WTC11 (cell line): ENCODE results near the gene PXK. TPM values are rescaled to one million over a fixed set of nuclear protein-coding genes. Genes with fewer than 3 reads are reported as not detected.
A peak's percentile ranks its signal among the peaks of the same experiment; 100 is the strongest.

Source experiments
- ATAC-seq: fragments of 200-7000 bp; cut with Tn5 transposase; 2 replicates; pipeline ENCODE4 v1.10.0; 2021; ENCODE audit warnings: mild to moderate bottlenecking, moderate library complexity
- CTCF ChIA-PET: fragments of 300-600 bp; sonication (Branson Sonifier 250); formaldehyde crosslinking; loops from one replicate; lab custom pipeline; 2021; ENCODE audit warnings: antibody characterized with exemption; lab: Charles Lee
- POLR2A ChIA-PET: fragments of 350-600 bp; sonication (Branson Sonifier 250); formaldehyde crosslinking; loops from one replicate; lab custom pipeline; 2021; ENCODE audit warnings: antibody characterized with exemption; lab: Charles Lee
- DNase-seq: peaks from one replicate; pipeline ENCODE4 v3.0.0; 2021; ENCODE audit warnings: low spot score
- H3K27ac Mint-ChIP-seq: 2 replicates; pipeline ENCODE4 v1.8.0; 2021; ENCODE audit warnings: mixed read lengths
- H3K27me3 Mint-ChIP-seq: 2 replicates; pipeline ENCODE4 v1.8.0; 2021; ENCODE audit warnings: low read depth, mild to moderate bottlenecking, moderate library complexity, mixed read lengths
- H3K36me3 Mint-ChIP-seq: 2 replicates; pipeline ENCODE4 v1.8.0; 2021; ENCODE audit warnings: mixed read lengths
- H3K4me1 Mint-ChIP-seq: 2 replicates; pipeline ENCODE4 v1.8.0; 2022; ENCODE audit warnings: mixed read lengths
- H3K4me3 Mint-ChIP-seq: 2 replicates; pipeline ENCODE4 v1.8.0; 2021; ENCODE audit warnings: mild to moderate bottlenecking, moderate library complexity, mixed read lengths
- H3K9me3 Mint-ChIP-seq: 2 replicates; pipeline ENCODE4 v1.8.0; 2021; ENCODE audit warnings: mixed read lengths
- FOXP4 ChIP-seq: sonication (generic); formaldehyde crosslinking; IDR thresholded peaks from 2 replicates; pipeline ENCODE4 v1.8.0; 2022; ENCODE audit warnings: mild to moderate bottlenecking, missing genetic modification reagents
- HMGXB4 ChIP-seq: sonication (generic); formaldehyde crosslinking; IDR thresholded peaks from 2 replicates; pipeline ENCODE4 v1.8.1; 2023; ENCODE audit warnings: mild to moderate bottlenecking, moderate library complexity, missing genetic modification reagents
- IRF2 ChIP-seq: sonication (generic); formaldehyde crosslinking; IDR thresholded peaks from 2 replicates; pipeline ENCODE4 v1.8.0; 2022; ENCODE audit warnings: low read depth, missing genetic modification reagents, borderline replicate concordance
- KAT7 ChIP-seq: sonication (generic); formaldehyde crosslinking; IDR thresholded peaks from 2 replicates; pipeline ENCODE4 v1.8.1; 2023; ENCODE audit warnings: missing genetic modification reagents, mild to moderate bottlenecking, borderline replicate concordance
- MYBL2 ChIP-seq: sonication (generic); formaldehyde crosslinking; IDR thresholded peaks from 2 replicates; pipeline ENCODE4 v1.8.1; 2023; ENCODE audit warnings: mild to moderate bottlenecking, moderate library complexity, missing genetic modification reagents
- NFATC4 ChIP-seq: fragments of 250-450 bp; sonication (Bioruptor Pico); IDR thresholded peaks from 2 replicates; pipeline ENCODE4 v1.9.0; 2021; ENCODE audit warnings: mild to moderate bottlenecking
- OVOL2 ChIP-seq: fragments of 250-450 bp; sonication (Bioruptor Pico); IDR thresholded peaks from 2 replicates; pipeline ENCODE4 v1.9.0; 2021; ENCODE audit warnings: mild to moderate bottlenecking, borderline replicate concordance
- SMAD3 ChIP-seq: sonication (generic); formaldehyde crosslinking; IDR thresholded peaks from 2 replicates; pipeline ENCODE4 v1.8.0; 2022; ENCODE audit warnings: missing genetic modification reagents, mild to moderate bottlenecking, borderline replicate concordance
- ZNF121 ChIP-seq: sonication (generic); formaldehyde crosslinking; IDR thresholded peaks from 2 replicates; pipeline ENCODE4 v1.8.0; 2023; ENCODE audit warnings: missing genetic modification reagents
- ZNF219 ChIP-seq: sonication (generic); formaldehyde crosslinking; IDR thresholded peaks from 2 replicates; pipeline ENCODE4 v1.8.0; 2023; ENCODE audit warnings: missing genetic modification reagents, mild to moderate bottlenecking, borderline replicate concordance
- ZNF281 ChIP-seq: sonication (generic); formaldehyde crosslinking; IDR thresholded peaks from 2 replicates; pipeline ENCODE4 v1.8.0; 2023; ENCODE audit warnings: mild to moderate bottlenecking, missing genetic modification reagents
- ZNF425 ChIP-seq: fragments of 250-450 bp; sonication (Bioruptor Pico); conservative IDR thresholded peaks from 2 replicates; pipeline ENCODE4 v1.9.0; 2021; ENCODE audit warnings: mild to moderate bottlenecking
- total RNA-seq: library from RNA; stranded (reverse); gene quantifications from 3 replicates; pipeline ENCODE4 v1.2.3, GENCODE V29; 2021

PXK gene
- total RNA-seq, 1 experiment from 2014 or later, result 9.4 TPM

GRCh38 chr3:58326267-58326900, 6.3 kb upstream of the PXK start:
- Mint-ChIP-seq H3K27ac (no peak overlapping the region), H3K36me3 (no peaks in the 10 kb centered on the region), H3K9me3 (no peaks in the 10 kb centered on the region), H3K4me1 (peaks cover 28% of the 10 kb centered on the region), H3K27me3 (peaks cover 12% of the 10 kb centered on the region), H3K4me3 (no peak overlapping the region)
- CTCF ChIA-PET, result interaction anchor here (0.9 to 3.1 kb wide), 4 partner anchors 20 to 304 kb away, joined by 3 to 17 read pairs (median 4); partner anchors contain the start of genes HTD2 and RPP14
- POLR2A ChIA-PET, result interaction anchor here (0.7 kb wide), 1 partner anchor 99 kb away, joined by 4 read pairs; no protein-coding TSS in a partner anchor
- DNase-seq (no peak), ATAC-seq (no peak)
- peak; percentile 47; the same call in 1 of the 2 replicates for TF ChIP-seq ZNF121
- TF ChIP-seq ZNF281 (CRISPR knock-in tag), result no peak

- ChIA-PET CTCF (interaction anchor here (1.1 kb wide), 1 partner anchor 163 kb away, joined by 3 read pairs; the partner anchor contains the start of gene KCTD6), POLR2A (no interaction called here)
- ATAC-seq (no peak), DNase-seq (no peak)
- no peak for TF ChIP-seq FOXP4 (CRISPR knock-in tag)
- TF ChIP-seq ZNF219, result no peak
- TF ChIP-seq HMGXB4 (CRISPR knock-in tag), result no peak
- no peak for TF ChIP-seq NFATC4 (CRISPR knock-in tag)
- H3K27ac Mint-ChIP-seq, result no peak overlapping the region
- H3K9me3 Mint-ChIP-seq, result no peaks in the 10 kb centered on the region
- no peak overlapping the region for H3K4me3 Mint-ChIP-seq
- no peaks in the 10 kb centered on the region for H3K36me3 Mint-ChIP-seq
- peaks cover 31% of the 10 kb centered on the region for H3K27me3 Mint-ChIP-seq
- H3K4me1 Mint-ChIP-seq, result peaks cover 19% of the 10 kb centered on the region
Measured at GRCh38 chr3:58329150-58329921, 3.4 kb upstream of the PXK start.

GRCh38 chr3:58329922-58330413, 2.7 kb upstream of the PXK start:
- TF ChIP-seq ZNF425 (CRISPR knock-in tag) (no peak), ZNF281 (CRISPR knock-in tag) (no peak), MYBL2 (CRISPR knock-in tag) (no peak), KAT7 (CRISPR knock-in tag) (no peak), SMAD3 (no peak), HMGXB4 (CRISPR knock-in tag) (no peak), OVOL2 (CRISPR knock-in tag) (no peak), NFATC4 (CRISPR knock-in tag) (no peak), IRF2 (no peak)
- Mint-ChIP-seq H3K27me3 (peaks cover 34% of the 10 kb centered on the region), H3K4me1 (peaks cover 20% of the 10 kb centered on the region), H3K9me3 (no peaks in the 10 kb centered on the region), H3K36me3 (no peaks in the 10 kb centered on the region), H3K27ac (no peak overlapping the region), H3K4me3 (no peak overlapping the region)
- ChIA-PET CTCF (interaction anchor here (1.1 kb wide), 1 partner anchor 162 kb away, joined by 3 read pairs; the partner anchor contains the start of gene KCTD6), POLR2A (no interaction called here)
- no peak for ATAC-seq
- no peak for DNase-seq
